GM19239 (cell line): ENCODE measurements around the gene KANK4.
"Not testable (repeated sequence)": the region's sequence is repeated elsewhere in the genome, so short reads cannot be mapped to it uniquely, and the experiment has no call there.

Experiments used
- DNase-seq: peaks from one replicate; pipeline ENCODE4 v3.0.0; 2011; ENCODE audit warnings: low spot score; ENCODE audit not compliant: insufficient read length
- FAIRE-seq: peaks from 2 replicates; lab custom pipeline; 2011; peaks lifted over from hg19 to GRCh38; lab: Jason Lieb, UNC

The KANK4 gene

DNA sequence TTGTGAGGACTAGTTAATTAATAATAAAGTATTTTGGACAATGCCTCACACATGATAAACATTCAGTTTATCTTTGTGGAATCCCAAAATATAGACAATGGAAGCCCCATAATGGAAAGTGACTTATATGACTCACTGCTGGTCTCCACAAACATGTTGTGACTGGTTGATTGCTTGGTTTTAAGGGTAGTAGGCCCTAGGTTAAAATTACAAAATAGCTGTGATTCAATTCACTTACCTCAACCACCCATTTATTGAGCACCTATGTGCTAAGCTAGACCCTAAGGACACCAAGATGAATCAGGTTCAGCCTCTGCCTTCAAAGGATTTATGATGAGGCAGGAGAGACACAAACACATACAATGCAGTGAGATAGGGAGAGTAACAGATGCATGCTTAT is 42.4 kb downstream of the KANK4 start:
- no peak for FAIRE-seq
- no peak for DNase-seq

DNA sequence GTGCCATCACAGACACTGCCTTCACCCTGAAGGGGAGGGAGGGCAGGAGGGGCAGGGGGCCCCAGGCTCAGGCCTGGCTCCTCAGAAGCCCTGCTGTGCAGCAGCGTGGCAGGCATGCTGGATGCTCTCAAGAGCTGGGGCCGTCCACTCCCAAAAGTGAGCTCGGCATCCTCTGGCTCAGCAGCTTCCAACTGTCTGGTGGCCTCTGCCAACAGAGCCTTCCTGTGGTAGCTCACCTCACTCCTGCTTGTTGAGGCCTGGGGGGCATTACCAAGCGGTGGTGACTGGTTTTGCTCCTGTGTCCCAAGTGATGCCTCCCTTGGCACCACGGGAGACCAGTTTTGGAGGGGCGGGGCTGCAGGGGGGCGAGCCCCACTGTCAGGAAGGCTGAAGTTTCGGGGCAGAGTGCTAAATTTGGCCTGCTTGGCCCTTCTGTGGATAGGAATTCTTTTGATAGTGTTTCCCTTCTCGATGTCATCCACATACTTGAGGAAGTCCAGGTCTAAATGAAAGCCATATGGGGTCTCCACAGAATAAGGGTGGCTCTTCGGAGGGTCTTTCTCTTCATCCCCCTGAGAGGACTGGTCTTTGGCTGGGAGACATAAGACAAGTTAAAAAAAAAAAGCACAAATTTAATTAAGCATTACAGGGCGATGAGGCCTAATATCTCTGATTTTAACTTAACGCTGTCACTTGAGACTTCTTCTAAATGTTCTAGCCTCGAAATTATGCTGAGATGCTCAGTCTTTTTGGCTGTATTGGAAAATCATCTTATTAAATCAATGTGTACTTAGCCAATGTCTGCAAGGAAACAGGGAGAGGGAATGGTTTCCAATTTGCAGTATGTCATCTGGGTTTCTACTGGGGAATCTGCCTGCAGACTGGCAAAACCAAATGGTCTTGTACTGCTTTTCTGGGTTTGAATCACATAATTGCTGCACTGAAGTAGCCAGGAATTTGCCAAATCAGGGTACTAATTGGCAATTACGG is 44.4 kb downstream of the KANK4 start:
- DNase-seq (no peak), FAIRE-seq (no peak)

DNA sequence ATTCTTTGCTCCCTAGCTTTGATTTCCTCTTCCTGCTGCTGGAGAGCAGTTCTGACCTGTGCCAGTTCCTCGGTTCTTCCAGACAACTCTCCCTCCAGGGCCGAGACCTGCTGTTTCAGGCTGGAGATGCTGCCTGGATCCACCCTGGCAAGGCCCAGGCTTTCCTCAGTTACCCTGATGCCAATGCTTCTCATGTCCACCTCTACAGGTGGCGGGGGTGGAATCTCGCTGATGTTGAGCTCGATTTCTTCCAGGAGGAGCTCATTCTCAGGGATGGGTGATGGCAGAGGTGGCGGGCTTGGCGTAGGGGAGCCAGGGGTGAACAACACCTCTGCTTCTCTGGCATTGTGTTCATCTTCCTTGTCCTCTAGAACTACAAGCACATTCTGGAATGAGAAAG is 45.3 kb downstream of the KANK4 start:
- no peak for FAIRE-seq
- no peak for DNase-seq

DNA sequence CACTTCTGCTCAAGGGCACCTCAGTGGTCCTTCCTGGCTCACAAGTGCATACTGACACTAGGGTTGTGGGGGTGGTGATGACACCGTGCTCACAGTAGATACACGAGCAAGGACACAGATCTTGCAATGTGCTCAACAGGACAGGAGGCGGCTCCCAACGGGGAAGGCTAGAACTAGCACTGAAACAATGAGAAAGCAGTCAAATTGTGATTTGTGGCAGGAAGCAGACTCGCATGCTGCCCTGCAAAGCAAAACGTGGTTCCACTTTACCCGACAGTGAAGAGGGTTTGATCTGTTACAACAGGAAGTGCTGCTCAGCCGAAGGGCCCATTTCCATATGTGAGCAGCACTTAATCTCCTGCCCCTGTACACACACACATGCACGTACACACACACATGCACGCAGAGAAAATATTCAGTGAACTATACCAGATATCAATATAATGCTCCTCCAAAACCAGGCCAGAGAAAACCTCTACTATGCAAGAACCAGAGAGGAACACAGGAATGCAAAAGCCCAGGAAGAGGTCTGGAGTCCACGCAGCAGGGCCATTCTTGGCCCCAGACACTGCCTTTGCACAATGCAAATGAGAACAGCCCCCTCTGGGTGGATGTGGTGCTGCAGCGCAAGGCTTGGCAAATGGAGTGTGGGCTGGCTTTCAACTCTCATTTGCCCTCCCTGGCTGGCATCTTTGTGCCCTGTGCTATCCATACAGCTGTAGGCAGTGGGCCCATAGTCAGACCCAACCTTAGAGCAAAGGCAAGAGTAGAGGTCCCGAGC is 47.1 kb downstream of the KANK4 start:
- FAIRE-seq (peak; percentile 56), DNase-seq (peak; percentile 33)

DNA sequence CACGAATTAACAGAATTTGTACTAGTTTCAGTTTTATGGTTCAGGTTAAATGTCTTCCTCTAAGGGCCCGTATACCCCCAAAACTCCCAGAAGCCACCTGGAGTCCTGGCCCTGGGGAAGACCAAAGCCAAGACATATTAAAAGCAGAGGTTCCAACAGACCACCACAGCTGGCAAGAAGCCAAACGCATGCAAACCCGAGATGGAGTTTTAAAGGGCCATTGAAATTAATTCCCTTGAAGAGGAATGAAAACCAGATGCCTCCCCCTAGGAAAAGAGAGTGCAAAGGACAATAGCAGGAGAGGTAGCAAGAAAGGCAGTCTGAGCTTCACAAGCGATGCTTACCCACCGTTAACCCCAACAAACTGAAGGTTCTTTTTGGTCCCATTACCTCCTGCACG is 48.1 kb downstream of the KANK4 start:
- FAIRE-seq (no peak), DNase-seq (no peak)

DNA sequence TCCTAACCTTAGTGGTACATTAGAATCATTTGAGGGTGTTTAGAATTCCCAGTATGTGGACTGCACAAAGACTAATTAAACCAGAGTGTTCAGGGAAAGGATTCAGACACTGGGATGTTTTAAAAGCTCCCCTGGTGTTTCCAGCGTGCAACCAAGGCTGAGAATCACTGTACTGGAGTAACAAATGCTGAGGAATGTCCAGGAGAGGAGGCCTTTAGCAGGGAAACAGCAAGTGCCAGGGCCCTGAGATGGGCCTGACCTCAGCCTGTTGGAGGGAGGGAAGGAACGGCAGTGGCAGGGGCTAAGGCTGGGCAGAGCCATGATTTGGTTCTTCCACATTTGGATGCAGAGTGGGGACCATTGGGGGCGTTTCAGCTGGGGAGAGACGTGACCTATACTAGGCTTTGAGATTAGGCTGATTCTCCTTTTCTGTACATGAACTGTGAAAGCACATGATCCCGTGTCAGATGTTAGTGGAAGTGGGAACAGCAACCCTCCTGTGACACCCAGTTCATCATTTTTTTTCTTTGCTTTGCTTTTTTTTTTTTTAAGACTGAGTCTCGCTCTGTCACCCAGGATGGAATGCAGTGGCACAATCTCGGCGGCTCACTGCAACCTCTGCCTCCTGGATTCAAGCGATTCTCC is 49.3 kb downstream of the KANK4 start:
- DNase-seq (no peak), FAIRE-seq (no peak)

DNA sequence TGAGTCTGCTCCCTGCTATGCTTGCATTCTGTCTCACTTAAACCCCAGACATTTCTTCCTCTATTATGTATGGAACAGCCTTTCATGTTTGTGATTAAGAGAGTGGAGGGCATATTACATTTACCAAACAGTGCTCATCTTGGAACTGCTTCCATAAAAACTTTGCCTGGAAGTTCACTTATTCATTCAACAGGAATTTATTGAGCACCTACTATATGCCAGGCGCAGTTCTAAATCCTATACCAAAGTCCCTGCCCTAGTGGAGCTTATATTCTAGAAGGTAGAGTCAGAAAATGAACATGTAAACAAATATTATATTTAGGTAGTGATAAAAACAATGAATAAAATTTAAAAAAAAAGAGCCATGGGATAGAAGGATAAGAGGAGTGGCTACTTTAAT is 49.8 kb downstream of the KANK4 start:
- DNase-seq, result no peak
- no peak for FAIRE-seq

DNA sequence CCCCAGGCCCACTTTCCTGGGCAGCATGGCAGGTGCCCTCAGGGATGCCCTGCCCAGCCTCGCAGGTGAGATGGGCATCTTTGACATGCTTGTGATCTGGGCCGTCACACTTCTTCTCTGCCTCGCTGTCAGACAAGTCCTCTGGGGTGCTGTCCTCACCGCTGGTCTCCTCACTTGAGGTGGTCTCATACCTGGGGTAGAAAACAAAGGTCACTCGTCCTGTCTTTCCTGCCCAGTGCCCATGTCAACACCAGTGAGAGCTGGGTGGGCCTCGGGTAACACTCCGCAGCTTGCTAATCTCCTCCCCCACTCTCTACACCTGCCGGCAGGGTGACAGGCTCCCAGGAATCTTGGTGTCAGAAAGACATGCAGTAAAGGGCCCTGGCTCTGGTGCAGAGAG is 50.9 kb downstream of the KANK4 start:
- no peak for DNase-seq

DNA sequence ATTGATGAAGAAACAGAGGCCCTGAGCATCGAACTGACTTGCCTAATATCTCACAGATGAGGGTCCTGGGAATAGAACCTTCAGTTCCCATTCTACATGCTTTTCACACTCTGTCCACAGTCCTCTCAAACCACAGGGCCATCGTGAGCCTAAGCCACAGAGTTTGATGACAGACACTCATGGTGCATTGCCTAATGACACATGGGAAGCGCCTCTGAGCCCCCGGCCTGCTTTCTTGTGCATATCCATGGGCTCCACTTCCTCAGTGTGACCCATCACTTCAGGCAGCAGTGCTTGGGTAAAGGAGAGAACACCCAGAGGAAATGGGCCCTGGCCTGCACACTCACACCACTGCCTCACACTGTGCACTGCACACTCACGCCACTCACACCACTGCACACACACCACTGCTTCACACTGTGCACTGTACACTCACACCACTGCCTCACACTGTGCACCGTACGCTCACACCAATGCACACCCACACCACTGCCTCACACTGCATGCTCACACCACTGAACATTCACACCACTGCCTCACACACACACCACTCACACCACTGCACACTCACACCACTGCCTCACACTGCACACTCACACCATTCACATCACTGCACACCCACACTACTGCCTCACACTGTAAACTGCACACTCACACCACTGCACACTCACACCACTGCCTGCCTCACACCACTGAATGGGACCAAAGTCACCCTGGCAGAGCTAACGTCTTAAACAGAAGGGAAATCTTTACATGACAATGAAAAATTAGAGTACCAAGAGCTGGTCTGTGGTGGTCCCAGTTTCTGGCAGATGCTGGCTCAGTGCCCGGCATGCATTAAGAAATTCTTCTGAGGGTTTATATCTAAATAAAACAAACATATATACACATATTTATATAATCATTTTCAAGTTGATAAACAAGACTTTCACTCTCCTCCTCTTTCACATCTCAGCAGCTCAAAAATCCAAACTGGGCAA is 53.0 kb downstream of the KANK4 start:
- DNase-seq, result no peak
- FAIRE-seq, result no peak

More for the DNA sequence above, 50.9 kb downstream of the KANK4 start:
- no peak for FAIRE-seq

DNA sequence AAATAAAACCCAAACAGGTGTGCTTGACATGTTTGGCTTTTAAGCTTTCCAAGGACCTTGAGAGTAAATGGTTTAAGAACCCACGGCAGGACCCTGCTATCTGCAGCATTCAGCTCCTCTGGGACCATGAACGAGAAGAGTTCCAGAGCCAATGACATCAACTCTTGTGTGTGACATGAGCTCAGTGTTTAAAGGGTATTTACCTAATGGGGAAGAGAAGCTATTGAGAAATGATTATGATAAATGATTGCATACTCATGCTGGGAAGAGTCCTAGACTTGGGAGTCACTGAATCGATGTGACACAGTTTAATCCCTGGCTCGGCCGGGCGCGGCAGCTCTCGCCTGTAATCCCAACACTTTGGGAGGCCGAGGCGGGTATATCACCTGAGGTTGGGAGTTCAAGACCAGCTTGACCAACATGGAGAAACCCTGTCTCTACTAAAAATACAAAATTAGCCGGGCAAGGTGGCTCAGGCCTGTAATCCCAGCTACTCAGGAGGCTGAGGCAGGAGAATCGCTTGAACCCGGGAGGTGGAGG is 55.4 kb downstream of the KANK4 start:
- no peak for FAIRE-seq
- no peak for DNase-seq

DNA sequence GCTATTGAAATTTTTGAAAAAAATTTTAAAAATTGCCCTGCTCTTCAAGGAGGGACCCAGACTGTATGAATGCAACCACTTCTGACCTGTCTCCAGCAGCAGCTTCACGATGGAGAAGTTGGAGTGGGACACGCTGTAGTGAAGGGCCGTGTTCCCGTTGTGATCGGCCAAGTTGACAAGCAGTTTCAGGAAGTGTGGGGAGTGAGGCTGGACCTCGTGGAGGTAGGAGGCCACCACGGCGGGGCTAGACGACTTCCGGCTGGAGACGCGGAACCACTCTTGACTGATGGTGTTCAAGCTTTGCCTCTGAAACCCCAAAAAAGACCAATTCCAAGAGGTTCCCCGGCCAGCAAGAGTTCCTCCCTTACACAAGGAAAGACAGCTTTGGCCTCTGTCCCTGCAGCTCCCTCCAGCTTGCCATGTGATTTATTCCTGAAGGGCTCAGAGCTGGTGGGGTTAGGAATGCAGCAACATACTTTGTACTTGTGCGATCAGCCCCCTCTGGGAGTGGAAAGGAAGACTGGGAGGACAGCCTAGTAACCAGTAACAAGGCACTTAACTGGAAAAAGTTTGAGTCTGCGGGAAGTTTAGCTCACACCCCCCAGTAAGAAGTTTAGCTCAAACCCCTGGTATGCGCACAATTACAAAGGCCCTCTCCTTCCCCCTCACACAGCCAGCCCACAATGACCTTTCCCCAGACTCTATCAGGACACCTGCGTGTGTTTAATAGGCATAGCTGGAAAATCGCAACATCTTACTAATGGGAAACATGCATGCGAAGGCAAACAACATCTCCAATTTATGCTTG is 56.0 kb downstream of the KANK4 start:
- FAIRE-seq (no peak), DNase-seq (no peak)

DNA sequence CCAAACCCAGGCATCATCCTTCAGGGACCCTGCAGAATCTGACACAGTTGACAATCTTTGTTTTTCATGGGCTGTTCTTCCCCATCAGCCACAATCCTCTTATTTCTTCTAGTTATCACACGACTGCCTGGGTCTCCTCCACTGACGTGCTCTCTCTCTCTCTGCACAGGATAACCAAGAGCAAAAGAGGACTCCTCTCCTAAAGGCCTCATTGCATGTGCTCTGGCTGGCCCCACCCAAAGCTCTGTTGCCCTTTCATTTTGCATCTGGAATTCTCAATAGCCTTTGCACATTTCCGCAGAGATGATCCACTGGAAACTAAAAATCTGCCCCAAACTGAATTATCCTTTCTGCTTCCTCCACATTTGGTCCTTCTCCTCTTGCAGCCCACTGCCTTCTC is 58.5 kb downstream of the KANK4 start:
- no peak for FAIRE-seq
- DNase-seq, result no peak

DNA sequence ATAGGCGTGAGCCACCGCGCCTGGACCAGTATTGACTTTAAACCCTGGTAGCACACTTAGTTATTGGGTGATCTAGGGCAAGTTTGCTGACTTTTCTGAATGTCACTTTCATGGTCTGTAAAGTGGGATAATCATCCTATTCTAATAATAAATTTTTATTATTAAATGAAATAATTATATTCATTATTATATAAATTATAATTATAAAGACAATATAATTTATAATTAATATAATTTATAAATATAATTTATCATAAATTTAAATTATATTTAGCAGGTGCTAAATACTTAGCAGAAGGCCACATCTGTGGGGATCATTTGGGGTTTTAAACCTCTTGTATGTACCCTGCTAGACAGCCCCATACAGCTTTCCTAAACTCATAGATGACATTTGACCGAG is 59.7 kb downstream of the KANK4 start:
- FAIRE-seq, result no peak
- DNase-seq, result no peak

DNA sequence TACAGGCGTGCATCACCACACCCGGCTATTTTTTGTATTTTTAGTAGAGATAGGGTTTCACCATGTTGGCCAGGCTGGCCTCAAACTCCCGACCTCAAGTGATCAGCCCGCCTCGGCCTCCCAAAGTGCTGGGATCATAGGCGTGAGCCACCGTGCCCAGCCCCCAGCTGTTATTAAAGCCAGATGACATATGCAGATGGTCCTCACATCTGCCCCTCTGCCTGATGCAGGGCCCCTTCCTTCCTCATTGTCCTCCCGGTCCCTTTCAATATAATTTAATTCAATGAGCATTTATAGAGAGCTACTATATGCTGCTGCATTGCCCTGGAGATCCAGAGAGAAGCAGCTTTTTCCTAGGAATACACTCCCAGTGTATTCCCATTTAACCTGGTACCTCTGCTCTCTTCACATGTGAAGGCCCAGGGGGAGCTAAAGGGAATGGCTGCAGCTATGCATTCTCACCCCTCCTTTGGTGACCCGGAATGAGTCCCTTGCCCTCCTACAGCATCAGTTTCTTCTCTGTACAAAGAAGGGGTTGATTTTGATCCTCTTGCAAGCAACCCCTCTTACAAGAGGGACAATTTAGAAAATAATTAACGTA is 69.0 kb downstream of the KANK4 start:
- FAIRE-seq (no peak), DNase-seq (no peak)

DNA sequence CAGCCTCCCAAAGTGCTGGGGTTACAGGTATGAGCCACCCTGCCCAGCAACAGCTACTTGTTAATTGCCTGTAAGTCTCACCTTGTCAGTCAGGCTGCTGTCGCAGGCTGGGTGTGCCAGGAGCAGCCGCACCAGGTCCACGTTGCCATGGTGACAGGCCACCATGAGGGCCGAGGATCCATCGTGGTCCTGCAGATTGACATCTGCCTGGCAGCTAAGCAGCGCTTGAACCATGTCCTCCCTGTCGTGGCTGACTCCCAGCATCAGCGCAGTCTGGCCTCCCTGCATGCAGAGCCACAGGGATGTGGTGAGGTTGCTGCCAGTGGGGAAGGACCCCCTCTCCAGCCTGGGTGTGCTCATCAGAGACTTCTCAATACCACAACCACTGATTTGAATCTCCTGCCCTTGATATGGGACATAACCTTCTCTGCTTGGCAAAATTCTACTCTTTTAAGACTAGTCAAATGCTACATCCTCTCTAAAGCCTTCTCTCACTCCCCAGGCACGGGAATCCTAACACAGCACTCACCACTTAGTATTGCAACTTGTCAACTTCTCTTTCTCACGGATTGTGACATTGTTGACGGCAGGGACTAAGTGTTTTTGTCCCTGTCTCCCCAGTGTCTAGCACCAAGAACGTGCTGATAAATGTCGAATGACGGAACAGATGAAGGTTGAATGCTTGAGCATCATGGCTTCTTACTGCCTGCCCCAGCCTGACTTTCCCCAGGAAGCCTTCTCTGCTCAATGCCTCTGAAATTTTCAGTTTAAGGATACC is 71.7 kb downstream of the KANK4 start:
- FAIRE-seq (no peak), DNase-seq (no peak)

DNA sequence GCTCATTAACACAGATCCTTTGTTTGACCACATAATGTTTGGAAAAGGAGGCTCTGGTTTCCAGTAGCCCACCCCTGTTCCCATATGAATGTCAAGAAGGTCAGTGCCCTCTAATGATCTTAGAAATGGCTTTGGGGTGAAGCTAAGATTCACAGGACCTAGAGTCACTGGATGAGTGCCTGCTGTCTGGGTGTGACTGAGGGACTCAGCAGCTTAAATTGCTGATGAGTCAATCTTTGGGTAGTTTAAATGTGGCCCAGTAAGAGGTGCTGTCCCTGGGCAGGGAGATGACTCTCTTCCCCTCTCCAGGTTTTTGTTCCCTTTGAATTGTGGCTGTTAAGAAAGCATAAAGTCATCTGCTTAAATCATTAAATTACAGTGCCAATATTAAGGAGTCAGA is 74.0 kb downstream of the KANK4 start:
- FAIRE-seq (no peak), DNase-seq (no peak)

DNA sequence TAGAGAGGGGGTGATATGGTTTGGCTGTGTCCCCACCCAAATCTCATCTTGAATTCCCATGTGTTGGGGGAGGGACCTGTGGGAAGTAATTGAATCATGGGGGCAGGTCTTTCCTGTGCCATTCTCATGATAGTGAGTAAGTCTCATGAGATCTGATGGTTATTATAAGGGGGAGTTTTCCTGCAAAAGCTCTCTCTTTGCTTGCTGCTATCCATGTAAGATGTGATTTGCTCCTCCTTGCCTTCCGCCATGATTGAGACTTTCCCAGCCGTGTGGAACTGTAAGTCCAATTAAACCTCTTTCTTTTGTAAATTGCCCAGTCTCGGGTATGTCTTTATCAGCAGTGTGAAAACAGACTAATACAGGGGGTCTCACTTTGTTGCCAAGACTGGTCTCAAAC is 74.9 kb downstream of the KANK4 start:
- not testable (repeated sequence) for FAIRE-seq, DNase-seq
